Left ventricle myocardium superior (tissue), 1 donor: ENCODE data around the gene GAD2. TPM values are rescaled to one million over a fixed set of nuclear protein-coding genes. Genes with fewer than 3 reads are reported as not detected.

ENCODE experiments used
- total RNA-seq: library from RNA; stranded (reverse); fragmentation: NEBNext Ultra II Directional; extraction: Animal tissue kit (Norgen Biotek cat#: 25700); gene quantifications from one replicate; pipeline ENCODE4 v1.2.1, GENCODE V29; 2021
- donor health status: DM: no; HTN: yes; CAD: no; lungs with severe emphysema.

GAD2 gene
- total RNA-seq, 1 donor from 2014 or later, result not detected

Other genes starting within 250 kb of the GAD2 start
- 2.8 TPM for gene APBB1IP, start 221.6 kb downstream of the GAD2 start, total RNA-seq